GM12878 (cell line): ENCODE results near the gene RAPGEF1. TPM values are rescaled to one million over a fixed set of nuclear protein-coding genes. Genes with fewer than 3 reads are reported as not detected.

Experiments
- CBFB ChIP-seq: IDR thresholded peaks from 2 replicates; pipeline ENCODE4 v1.6.1; 2016; ENCODE audit warnings: antibody characterized with exemption, low read depth
- ETV6 ChIP-seq, 2 experiments: fragments of 450-650 bp in 1 of 2; IDR thresholded peaks in 1 of 2; conservative IDR thresholded peaks in 1 of 2; 2 replicates each; pipeline ENCODE4 v1.6.1; 2014; ENCODE audit warnings: antibody characterized with exemption in 1 of 2, borderline replicate concordance in 1 of 2, low read depth in 1 of 2, mild to moderate bottlenecking in 1 of 2, moderate library complexity in 1 of 2
- FOXK2 ChIP-seq: fragments of 450-650 bp; IDR thresholded peaks from 2 replicates; pipeline ENCODE4 v1.6.1; 2017; ENCODE audit warnings: mild to moderate bottlenecking, moderate library complexity
- IKZF1 ChIP-seq: fragments of 450-650 bp; conservative IDR thresholded peaks from 2 replicates; pipeline ENCODE4 v1.6.1; 2017; ENCODE audit warnings: antibody characterized with exemption, mild to moderate bottlenecking
- MEF2A ChIP-seq: IDR thresholded peaks from 2 replicates; pipeline ENCODE4 v1.6.1; 2011; ENCODE audit warnings: low read depth, mild to moderate bottlenecking, low read length, moderate library complexity; ENCODE audit not compliant: insufficient read depth
- POLR2AphosphoS5 ChIP-seq: IDR thresholded peaks from 2 replicates; pipeline ENCODE4 v1.6.1; 2011; ENCODE audit warnings: mild to moderate bottlenecking, low read length, inconsistent platforms
- RELB ChIP-seq: fragments of 450-650 bp; IDR thresholded peaks from 2 replicates; pipeline ENCODE4 v1.6.1; 2017; ENCODE audit warnings: low read depth, mild to moderate bottlenecking, moderate library complexity
- SIX5 ChIP-seq: IDR thresholded peaks from 2 replicates; pipeline ENCODE4 v1.6.1; 2011; ENCODE audit warnings: mild to moderate bottlenecking, low read depth, low read length, moderate library complexity; ENCODE audit not compliant: severe bottlenecking
- SMAD5 ChIP-seq: IDR thresholded peaks from 2 replicates; pipeline ENCODE4 v1.6.1; 2016; ENCODE audit warnings: antibody characterized with exemption, low read depth
- SMARCA5 ChIP-seq: fragments of 450-650 bp; IDR thresholded peaks from 2 replicates; pipeline ENCODE4 v1.6.1; 2017; ENCODE audit warnings: mild to moderate bottlenecking
- SREBF2 ChIP-seq: IDR thresholded peaks from 2 replicates; pipeline ENCODE4 v1.6.1; 2012; ENCODE audit warnings: mild to moderate bottlenecking, low read length
- STAT1 ChIP-seq: fragments of 450-650 bp; conservative IDR thresholded peaks from 2 replicates; pipeline ENCODE4 v1.6.1; 2014; ENCODE audit warnings: antibody characterized with exemption, mild to moderate bottlenecking
- YY1 ChIP-seq: IDR thresholded peaks from 2 replicates; pipeline ENCODE4 v1.6.1; 2011; ENCODE audit warnings: low read depth, mild to moderate bottlenecking, low read length
- ZNF217 ChIP-seq: fragments of 450-650 bp; IDR thresholded peaks from 2 replicates; pipeline ENCODE4 v1.6.1; 2017; ENCODE audit warnings: antibody characterized with exemption, mild to moderate bottlenecking
- polyA plus RNA-seq, 11 experiments: library from polyadenylated mRNA; depleted of rRNA in 4 of 11; unstranded in 6 of 11; stranded (reverse) in 5 of 11; fragments of >200 nt; fragmentation: Nextera tagmentation in 4 of 11; fragmentation: Illumina TruSeq in 1 of 11; extraction: Ambion mirVana in 4 of 11; extraction: Trizol in 1 of 11; gene quantifications; 1 replicate in 1 of 11; 2 replicates in 10 of 11; pipeline versions ENCODE4 v1.2.1 to v1.2.3, GENCODE V29; 2011 to 2016; ENCODE audit warnings: inconsistent platforms in 2 of 11, missing spikeins in 2 of 11, low read depth in 1 of 11
- total RNA-seq, 4 experiments: library from RNA; depleted of rRNA in 3 of 4; stranded (reverse); fragments of >200 nt in 3 of 4; fragmentation: Illumina TruSeq in 1 of 4; extraction: Trizol in 1 of 4; gene quantifications; 2 replicates each; pipeline versions ENCODE4 v1.2.1 to v1.2.3, GENCODE V29; 2013 to 2021
- TF ChIP-seq, protein P1 (sequence below): fragments of 150-350 bp; IDR thresholded peaks from 2 replicates; pipeline ENCODE4 v1.6.1; 2014; ENCODE audit warnings: mild to moderate bottlenecking, low read depth, low read length

The RAPGEF1 gene
- total and polyA plus RNA-seq, 10 of the 15 experiments (the other 5 are each of a cell fraction or from before 2014, with no cell fraction given), result 0.42 to 113 (median 45.9) TPM

- TF ChIP-seq RELB (no peak), CBFB (no peak), ETV6 (conservative IDR thresholded peaks at IDR 0.05 in 1 of 2, IDR thresholded peaks at IDR 0.05 in 1 of 2; ENCODE audit: borderline replicate concordance in 1 of 2, low read depth in 1 of 2) (no peak), STAT1 (no peak), SMARCA5 (no peak), ZNF217 (no peak), POLR2AphosphoS5 (peak; percentile 62), FOXK2 (no peak), SMAD5 (no peak), MEF2A (no peak), SIX5 (no peak), IKZF1 (no peak), SREBF2 (no peak), YY1 (0 out of 2 replicates have a peak, but pooled peaks have one; percentile 13)
- TF ChIP-seq, protein P1, sequence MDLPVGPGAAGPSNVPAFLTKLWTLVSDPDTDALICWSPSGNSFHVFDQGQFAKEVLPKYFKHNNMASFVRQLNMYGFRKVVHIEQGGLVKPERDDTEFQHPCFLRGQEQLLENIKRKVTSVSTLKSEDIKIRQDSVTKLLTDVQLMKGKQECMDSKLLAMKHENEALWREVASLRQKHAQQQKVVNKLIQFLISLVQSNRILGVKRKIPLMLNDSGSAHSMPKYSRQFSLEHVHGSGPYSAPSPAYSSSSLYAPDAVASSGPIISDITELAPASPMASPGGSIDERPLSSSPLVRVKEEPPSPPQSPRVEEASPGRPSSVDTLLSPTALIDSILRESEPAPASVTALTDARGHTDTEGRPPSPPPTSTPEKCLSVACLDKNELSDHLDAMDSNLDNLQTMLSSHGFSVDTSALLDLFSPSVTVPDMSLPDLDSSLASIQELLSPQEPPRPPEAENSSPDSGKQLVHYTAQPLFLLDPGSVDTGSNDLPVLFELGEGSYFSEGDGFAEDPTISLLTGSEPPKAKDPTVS, result no peak
Measured at GRCh38 chr9:131738293-131739132, 1.4 kb downstream of the RAPGEF1 start (continued).
